ENCODE results near the gene GP9. TPM values are rescaled to one million over a fixed set of nuclear protein-coding genes. Genes with fewer than 3 reads are reported as not detected.

The GP9 gene
- total RNA-seq, 3 donors from 2014 or later = not detected

GRCh38 chr3:129050556-129051295, 9.9 kb upstream of the GP9 start:
- Mint-ChIP-seq H3K4me1 (ENCODE audit: low read depth) (peaks cover 5% of the 10 kb centered on the region), H3K36me3 (ENCODE audit: insufficient read depth) (no peaks in the 10 kb centered on the region), H3K27me3 (ENCODE audit: low read depth) (no peaks in the 10 kb centered on the region), H3K4me3 (no peak overlapping the region), H3K9me3 (peaks cover 6% of the 10 kb centered on the region)
- ATAC-seq = no peak
- no peak for DNase-seq

- H3K27me3 Mint-ChIP-seq (ENCODE audit: low read depth) = no peaks in the 10 kb centered on the region
- no peaks in the 10 kb centered on the region for H3K36me3 Mint-ChIP-seq (ENCODE audit: insufficient read depth)
- H3K4me3 Mint-ChIP-seq = no peak overlapping the region
- peaks cover 6% of the 10 kb centered on the region for H3K9me3 Mint-ChIP-seq
- no peak for DNase-seq
- no peak for ATAC-seq
- H3K4me1 Mint-ChIP-seq (ENCODE audit: low read depth) = peaks cover 5% of the 10 kb centered on the region
Measured at GRCh38 chr3:129051871-129052340, 8.7 kb upstream of the GP9 start.

DNA sequence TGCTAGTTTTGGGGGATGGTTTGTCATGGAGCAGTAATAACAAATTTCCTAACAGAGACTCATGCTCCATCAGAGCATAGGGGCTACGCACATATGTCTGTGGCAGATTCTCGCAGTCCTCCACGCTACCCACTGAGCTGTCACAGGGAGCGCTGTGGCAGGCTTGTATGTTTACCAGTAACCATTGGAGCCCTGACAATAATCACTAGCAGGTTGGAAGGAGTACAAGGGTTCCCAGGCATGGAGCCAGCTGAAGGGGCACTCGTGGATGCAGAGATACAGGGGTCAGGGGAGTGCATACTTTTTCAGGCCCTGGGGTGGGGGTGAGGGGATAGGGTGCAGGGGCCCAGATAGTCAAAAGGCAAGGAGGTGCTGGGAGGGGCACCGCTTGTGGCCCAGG, 7.9 kb upstream of the GP9 start:
- peaks cover 5% of the 10 kb centered on the region for H3K4me1 Mint-ChIP-seq (ENCODE audit: low read depth)
- no peaks in the 10 kb centered on the region for H3K27me3 Mint-ChIP-seq (ENCODE audit: low read depth)
- DNase-seq (no peak), ATAC-seq (no peak)
- no peaks in the 10 kb centered on the region for H3K36me3 Mint-ChIP-seq (ENCODE audit: insufficient read depth)
- no peak overlapping the region for H3K4me3 Mint-ChIP-seq
- peaks cover 6% of the 10 kb centered on the region for H3K9me3 Mint-ChIP-seq

DNA sequence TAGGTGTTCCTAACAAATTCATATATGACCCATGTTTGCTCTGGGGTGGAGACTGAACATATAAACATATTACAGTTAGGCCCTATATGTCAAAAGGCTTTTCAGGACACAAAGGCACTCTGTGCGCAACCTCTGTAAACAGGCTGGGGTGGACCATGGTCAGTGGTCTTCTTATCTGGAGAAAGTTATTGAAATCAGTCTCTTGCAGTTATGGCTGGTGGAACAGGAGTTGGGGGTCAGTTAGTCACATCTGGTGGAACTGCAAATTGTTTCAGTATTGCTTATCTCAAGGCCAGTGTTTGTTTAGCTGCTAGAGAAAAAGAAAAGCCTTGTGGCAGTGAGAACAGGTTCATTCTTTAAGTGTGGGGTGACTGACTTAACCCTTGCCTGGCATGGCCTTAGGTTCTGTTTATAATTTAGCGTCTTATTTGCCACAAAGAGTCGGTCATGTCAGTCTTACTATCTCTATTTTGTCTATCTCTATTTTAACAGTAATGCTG, 5.9 kb upstream of the GP9 start:
- no peak overlapping the region for H3K4me3 Mint-ChIP-seq
- no peaks in the 10 kb centered on the region for H3K27me3 Mint-ChIP-seq (ENCODE audit: low read depth)
- H3K36me3 Mint-ChIP-seq (ENCODE audit: insufficient read depth) = no peaks in the 10 kb centered on the region
- H3K4me1 Mint-ChIP-seq (ENCODE audit: low read depth) = peaks cover 14% of the 10 kb centered on the region
- DNase-seq (no peak), ATAC-seq (no peak)
- H3K9me3 Mint-ChIP-seq = no peaks in the 10 kb centered on the region

- Mint-ChIP-seq H3K4me1 (ENCODE audit: low read depth) (peaks cover 14% of the 10 kb centered on the region), H3K36me3 (ENCODE audit: insufficient read depth) (no peaks in the 10 kb centered on the region), H3K9me3 (no peaks in the 10 kb centered on the region), H3K4me3 (no peak overlapping the region), H3K27me3 (ENCODE audit: low read depth) (no peaks in the 10 kb centered on the region)
- no peak for ATAC-seq
- DNase-seq = no peak
Measured at GRCh38 chr3:129056451-129057173, 4.0 kb upstream of the GP9 start.

DNA sequence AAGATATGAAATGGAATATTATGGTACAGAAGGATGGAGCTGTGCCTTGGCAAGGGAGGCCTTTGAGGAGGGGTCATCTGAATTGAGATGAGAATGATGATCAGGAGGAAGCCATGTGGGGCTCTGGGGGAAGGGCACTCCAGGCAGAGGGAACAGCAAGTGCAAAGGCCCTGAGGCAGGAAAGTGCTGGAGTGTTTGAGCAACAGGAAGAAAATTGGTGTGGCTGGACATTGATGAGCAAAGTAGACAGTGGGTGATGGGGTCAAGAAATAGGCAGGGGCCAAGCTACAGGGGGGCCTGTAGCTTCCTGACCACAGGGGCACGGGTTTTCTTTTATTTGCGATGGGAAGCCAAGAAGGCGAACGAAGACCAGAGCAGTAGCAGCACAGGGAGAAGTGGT, 3.3 kb upstream of the GP9 start:
- DNase-seq (no peak), ATAC-seq (no peak)
- H3K4me3 Mint-ChIP-seq = no peak overlapping the region
- peaks cover 14% of the 10 kb centered on the region for H3K4me1 Mint-ChIP-seq (ENCODE audit: low read depth)
- H3K27me3 Mint-ChIP-seq (ENCODE audit: low read depth) = no peaks in the 10 kb centered on the region
- no peaks in the 10 kb centered on the region for H3K9me3 Mint-ChIP-seq
- H3K36me3 Mint-ChIP-seq (ENCODE audit: insufficient read depth) = no peaks in the 10 kb centered on the region

GRCh38 chr3:129058441-129059200, 2.0 kb upstream of the GP9 start:
- DNase-seq (no peak), ATAC-seq (peak; percentile 26 to 48)
- Mint-ChIP-seq H3K4me3 (no peak overlapping the region), H3K4me1 (ENCODE audit: low read depth) (peaks cover 10% of the 10 kb centered on the region), H3K27me3 (ENCODE audit: low read depth) (no peaks in the 10 kb centered on the region), H3K36me3 (ENCODE audit: insufficient read depth) (no peaks in the 10 kb centered on the region), H3K9me3 (no peaks in the 10 kb centered on the region)

GRCh38 chr3:129059311-129059958, 1.1 kb upstream of the GP9 start:
- Mint-ChIP-seq H3K9me3 (no peaks in the 10 kb centered on the region), H3K4me3 (no peak overlapping the region), H3K4me1 (ENCODE audit: low read depth) (peaks cover 9% of the 10 kb centered on the region), H3K27me3 (ENCODE audit: low read depth) (no peaks in the 10 kb centered on the region), H3K36me3 (ENCODE audit: insufficient read depth) (no peaks in the 10 kb centered on the region)
- no peak for DNase-seq
- ATAC-seq = no peak

GRCh38 chr3:129061023-129061887, 676 bp downstream of the GP9 start:
- no peak overlapping the region for H3K4me3 Mint-ChIP-seq
- H3K36me3 Mint-ChIP-seq (ENCODE audit: insufficient read depth) = no peaks in the 10 kb centered on the region
- H3K27me3 Mint-ChIP-seq (ENCODE audit: low read depth) = no peaks in the 10 kb centered on the region
- ATAC-seq (no peak), DNase-seq (no peak)
- peaks cover 9% of the 10 kb centered on the region for H3K4me1 Mint-ChIP-seq (ENCODE audit: low read depth)
- no peaks in the 10 kb centered on the region for H3K9me3 Mint-ChIP-seq

GRCh38 chr3:129061888-129062834, 1.6 kb downstream of the GP9 start:
- no peak overlapping the region for H3K4me3 Mint-ChIP-seq
- DNase-seq (no peak), ATAC-seq (no peak)
- H3K27me3 Mint-ChIP-seq (ENCODE audit: low read depth) = no peaks in the 10 kb centered on the region
- no peaks in the 10 kb centered on the region for H3K36me3 Mint-ChIP-seq (ENCODE audit: insufficient read depth)
- peaks cover 9% of the 10 kb centered on the region for H3K4me1 Mint-ChIP-seq (ENCODE audit: low read depth)
- H3K9me3 Mint-ChIP-seq = no peaks in the 10 kb centered on the region

DNA sequence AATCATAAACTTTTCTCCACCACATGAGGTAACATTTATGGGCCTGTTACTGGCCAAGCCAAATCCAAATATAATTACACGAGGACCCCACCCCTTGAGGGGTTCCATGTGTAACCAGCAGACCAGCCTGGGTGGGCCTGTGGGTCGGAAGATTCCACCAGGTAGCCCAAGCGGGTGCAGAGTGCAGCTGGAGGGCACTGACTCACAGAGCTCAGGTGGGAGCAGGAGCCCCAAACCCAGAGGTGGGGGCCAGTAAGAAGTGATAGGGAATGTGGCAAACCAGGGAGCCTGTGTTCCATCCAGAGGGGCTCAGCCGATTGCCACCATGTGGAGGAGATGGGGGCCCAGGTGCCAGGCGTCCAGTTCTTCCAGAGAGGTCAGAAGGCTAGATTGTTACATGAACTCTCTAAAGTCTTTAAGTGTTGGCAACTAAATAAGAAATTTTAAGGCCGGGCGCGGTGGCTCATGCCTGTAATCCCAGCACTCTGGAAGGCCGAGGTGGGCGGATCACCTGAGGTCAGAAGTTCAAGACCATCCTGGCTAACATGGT, 2.6 kb downstream of the GP9 start:
- Mint-ChIP-seq H3K4me3 (no peak overlapping the region), H3K4me1 (ENCODE audit: low read depth) (peaks cover 12% of the 10 kb centered on the region)
- no peak for DNase-seq

GRCh38 chr3:129063841-129064482, 3.4 kb downstream of the GP9 start:
- Mint-ChIP-seq H3K9me3 (no peaks in the 10 kb centered on the region), H3K36me3 (ENCODE audit: insufficient read depth) (no peaks in the 10 kb centered on the region), H3K4me3 (no peak overlapping the region), H3K4me1 (ENCODE audit: low read depth) (peaks cover 6% of the 10 kb centered on the region), H3K27me3 (ENCODE audit: low read depth) (peaks cover 2% of the 10 kb centered on the region)
- ATAC-seq (no peak), DNase-seq (no peak)

More for the DNA sequence above, 2.6 kb downstream of the GP9 start:
- Mint-ChIP-seq H3K9me3 (no peaks in the 10 kb centered on the region), H3K27me3 (ENCODE audit: low read depth) (no peaks in the 10 kb centered on the region), H3K36me3 (ENCODE audit: insufficient read depth) (no peaks in the 10 kb centered on the region)
- ATAC-seq = no peak

Data from activated T-cell treated with anti-CD3 and anti-CD28 coated beads, Interleukin-2, amount 50 U/mL, for 4 hours (primary cell).